SKM-1 treated with dmso at 0.1 percent for 144 hours (cell line): Measurements from ENCODE around the gene ARHGDIA.
"Not testable (repeated sequence)": the region's sequence is repeated elsewhere in the genome, so short reads cannot be mapped to it uniquely, and the experiment has no call there.

ENCODE experiments used
- DNase-seq: peaks from one replicate; lab custom pipeline; 2025; ENCODE audit not compliant: unreplicated experiment; lab: John Stamatoyannopoulos, UW

Gene ARHGDIA

GRCh38 chr17:81870981-81871386, at the start of gene ARHGDIA:
ARHGDIA (minus strand) TSS chr17:81871337; CDS start chr17:81869930, 1,407 bp downstream.
- DNase-seq = no peak

- no peak for DNase-seq
These were observed 47.9 kb upstream of the ARHGDIA start for GRCh38 chr17:81918832-81919545.

- not testable (repeated sequence) for DNase-seq
These were observed 47.2 kb upstream of the ARHGDIA start for GRCh38 chr17:81918333-81918669.

DNA sequence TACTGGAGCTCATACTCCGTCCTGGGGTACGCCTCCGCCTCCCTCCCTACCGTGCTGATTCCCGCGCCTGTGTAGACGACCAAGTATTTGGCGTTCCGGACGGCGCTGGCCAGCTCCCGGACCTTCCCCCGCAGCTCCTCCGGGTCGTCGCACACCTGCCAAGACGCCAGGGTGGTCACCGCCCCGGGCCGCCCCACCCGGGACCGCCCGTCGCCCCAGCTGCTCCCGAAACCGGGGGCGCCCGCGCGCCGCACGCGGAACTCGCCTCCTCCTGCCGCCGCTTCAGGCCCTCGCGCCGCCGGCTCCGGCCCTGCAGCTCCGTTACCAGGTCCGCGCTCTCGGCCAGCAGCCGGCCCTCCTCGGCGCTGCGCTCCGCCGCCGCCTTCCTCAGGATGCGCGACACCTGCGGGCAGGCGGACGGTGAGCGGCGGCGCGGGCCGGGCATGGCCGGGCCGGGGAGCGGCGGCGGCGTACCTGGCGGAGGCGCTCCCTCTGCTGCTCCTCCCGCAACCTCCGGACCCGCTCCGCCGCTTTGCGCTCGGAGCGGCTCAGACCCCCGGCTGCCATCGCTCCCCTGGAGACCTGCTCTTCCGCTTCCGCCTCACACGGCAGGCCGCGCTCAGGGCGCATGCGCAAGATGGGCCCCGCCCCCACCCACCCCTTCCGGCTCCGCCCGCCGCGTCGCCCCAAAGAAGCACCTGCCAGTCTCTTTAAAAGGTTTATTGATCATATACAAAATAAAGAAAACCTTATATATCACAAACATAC, 46.6 kb upstream of the ARHGDIA start, which contains the start of gene SIRT7:
TSS of gene SIRT7 (minus strand) at position 612 of the 768 bp plus-strand sequence. CDS start at position 567, 45 bp downstream.
- DNase-seq = peak; percentile 75

- DNase-seq = no peak
These were observed 45.3 kb upstream of the ARHGDIA start for GRCh38 chr17:81916234-81917001.

GRCh38 chr17:81915331-81915730, 44.2 kb upstream of the ARHGDIA start:
- no peak for DNase-seq

DNA sequence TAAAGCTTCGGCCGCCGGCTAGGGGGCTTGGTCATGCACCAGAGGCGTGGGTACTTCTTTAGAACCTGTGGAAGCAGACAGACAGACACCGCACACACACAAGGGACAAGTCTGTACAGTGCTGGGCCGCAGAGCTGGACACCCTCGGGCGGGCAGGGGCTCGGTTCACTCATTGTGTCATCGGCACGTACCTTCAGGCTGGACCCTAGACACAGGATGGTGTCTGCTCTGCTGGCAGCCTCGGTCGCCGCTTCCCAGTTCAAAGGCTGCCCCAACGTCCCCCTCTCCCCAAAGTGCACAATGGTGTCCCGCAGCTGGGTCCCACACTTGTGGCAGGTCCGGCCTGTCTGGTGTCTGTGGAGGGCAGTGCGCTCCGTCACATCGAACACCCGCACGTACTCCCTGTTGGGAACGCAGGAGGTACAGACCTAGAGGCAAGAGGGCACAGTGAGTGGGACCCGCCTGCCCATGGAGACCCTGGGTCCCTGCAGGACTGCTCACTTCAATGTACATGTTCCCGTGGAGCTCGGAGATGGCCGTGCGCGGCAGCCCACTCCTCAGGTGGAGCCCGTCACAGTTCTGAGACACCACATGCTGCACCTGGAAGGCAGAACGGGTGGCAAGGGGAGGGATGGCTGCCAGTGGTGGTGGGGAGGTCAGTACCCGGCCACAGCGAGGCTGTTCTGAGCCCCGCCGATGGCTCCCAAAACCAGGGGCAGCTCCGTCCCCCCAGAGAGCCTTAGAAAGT, 43.1 kb upstream of the ARHGDIA start:
- no peak for DNase-seq

DNA sequence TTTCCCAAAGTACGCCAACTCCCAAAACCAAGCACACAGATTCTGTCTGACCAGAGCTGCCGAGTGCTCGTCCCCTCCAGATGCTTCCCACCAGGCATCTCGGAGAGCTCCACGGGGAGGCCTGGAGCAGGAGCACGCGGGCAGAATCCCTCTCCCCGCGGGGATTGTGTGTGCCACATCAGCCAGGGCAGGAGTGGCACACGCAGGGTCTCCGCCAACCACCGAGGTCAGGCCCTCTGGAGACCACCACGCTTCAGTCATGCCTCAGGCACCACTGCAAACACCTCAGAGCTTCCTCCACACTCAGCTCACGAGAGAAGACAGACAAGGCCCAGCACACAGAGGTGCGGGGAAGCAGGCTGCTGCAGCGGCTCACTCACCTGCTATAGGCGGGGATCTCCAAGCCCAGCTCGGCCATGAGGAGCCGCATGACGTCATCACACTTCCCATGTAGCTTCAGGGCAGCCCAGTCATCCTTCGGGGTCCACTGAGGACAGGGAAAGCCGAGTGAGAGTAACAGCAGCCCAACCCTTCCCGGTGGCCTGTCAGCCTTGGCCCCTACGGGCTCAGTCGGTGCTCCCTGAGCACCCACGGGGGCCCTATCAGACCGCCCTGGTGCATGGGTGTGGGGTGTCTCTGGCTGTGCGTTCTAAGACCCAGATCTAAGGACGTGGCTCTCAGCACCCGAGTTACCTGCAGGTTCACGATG, 42.4 kb upstream of the ARHGDIA start:
- no peak for DNase-seq

GRCh38 chr17:81912441-81913309, 41.5 kb upstream of the ARHGDIA start:
- DNase-seq = no peak

DNA sequence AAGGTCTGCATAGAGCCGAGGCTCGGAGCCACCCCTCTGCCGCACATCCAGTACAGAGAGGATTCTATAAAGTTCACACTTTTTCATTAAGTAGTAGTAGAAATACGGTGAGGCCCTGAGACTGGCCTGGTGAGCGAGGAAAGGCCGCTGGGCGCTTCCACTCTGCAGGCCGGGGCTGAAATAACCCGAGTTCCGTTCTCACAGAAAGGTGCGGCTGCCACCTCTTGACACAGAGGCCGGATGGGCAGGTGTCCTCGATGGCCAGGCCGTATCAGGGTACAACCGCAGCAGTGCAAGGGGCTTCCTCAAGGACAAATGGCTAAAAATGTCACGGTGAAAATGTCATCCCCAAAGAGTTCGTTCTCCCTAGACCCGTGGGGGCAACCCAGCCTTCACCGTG, 40.8 kb upstream of the ARHGDIA start:
- DNase-seq = no peak

- DNase-seq = peak; percentile 69
These were observed 40.3 kb upstream of the ARHGDIA start, which contains the start of gene PCYT2 for GRCh38 chr17:81911277-81911961. PCYT2 (minus strand) TSS chr17:81911399; CDS start chr17:81911355, 44 bp downstream.

DNA sequence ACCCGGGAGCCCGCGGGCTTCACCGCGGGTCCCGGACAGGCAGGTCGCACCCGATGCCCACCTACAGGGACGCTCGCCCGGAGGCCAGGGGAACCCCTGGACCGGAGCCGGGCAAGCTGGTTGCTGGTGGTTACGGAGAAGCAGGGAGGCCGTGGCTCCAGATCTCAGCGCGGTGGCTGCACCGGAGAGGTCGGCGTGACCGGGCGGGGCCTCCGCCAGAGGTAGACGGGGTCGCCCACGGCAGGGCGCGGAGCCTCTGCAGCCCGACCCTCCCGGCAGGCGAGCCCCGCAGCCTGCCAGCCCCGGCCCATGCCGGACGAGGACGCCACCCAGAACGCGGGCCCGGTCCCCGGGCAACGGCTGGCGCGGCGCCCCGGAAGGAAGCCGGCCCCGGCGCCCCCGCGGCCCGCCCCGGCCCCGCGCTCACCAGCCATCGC, 39.7 kb upstream of the ARHGDIA start:
- DNase-seq = no peak

DNA sequence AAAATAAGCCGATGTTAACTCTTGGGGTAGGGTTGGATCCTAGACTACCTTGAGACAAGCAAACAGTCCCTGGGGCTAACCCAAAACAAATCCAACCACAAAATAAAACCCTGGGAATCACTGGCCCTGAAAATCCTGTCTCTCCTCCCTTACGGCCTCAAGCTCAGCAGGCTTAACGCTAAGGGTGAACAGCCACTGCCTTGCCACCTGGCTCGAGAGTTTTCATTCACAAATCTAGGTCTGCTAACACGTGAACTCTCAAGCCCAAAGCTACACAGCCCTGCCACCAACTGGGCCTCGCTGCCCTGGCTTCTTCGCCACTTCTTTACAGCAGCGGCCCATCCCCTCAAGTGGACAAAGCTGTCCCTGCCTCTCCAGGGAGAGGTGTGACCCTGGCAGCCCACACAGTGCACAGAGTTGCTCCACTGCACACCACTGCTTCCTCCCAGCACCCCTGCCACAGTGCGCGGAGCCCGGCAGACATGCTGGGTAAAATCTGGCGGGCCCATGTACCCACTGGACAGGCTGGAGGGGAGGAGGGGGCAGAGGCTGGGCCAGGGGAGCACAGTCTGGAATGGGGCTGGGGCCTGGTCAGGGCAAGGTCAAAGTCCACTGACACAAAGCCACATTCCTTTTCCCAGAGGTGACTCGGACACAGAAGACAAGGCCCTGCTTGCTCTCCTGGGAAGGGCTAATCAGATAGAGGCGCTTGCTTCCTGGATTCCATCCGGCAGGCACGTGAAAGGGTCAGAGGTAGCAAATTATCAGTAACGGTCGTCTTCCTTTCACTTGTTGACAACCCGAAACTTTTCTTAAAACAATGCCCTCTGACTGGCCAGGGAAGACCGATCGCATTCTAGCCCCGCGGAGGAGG, 39.1 kb upstream of the ARHGDIA start:
- DNase-seq = no peak

DNA sequence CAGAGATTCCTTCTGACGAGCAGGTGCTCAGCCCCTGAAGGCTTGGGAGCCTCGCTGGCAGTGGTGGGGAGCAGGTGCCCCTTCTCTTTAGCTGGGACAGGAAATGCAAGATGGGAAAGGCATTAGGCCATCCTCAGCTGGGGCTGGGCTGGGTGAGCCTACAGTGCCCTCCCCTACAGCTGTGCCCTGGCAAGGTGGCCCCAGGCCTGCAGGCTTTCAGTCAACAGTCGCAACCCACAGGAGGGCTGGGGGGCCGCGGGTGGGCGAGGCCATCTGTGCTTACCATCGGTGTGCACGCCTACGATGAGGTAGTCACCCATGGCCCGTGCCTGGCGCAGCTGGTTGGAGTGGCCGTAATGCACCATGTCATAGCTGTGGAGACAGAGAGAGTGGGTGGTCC, 38.1 kb upstream of the ARHGDIA start:
- no peak for DNase-seq

DNA sequence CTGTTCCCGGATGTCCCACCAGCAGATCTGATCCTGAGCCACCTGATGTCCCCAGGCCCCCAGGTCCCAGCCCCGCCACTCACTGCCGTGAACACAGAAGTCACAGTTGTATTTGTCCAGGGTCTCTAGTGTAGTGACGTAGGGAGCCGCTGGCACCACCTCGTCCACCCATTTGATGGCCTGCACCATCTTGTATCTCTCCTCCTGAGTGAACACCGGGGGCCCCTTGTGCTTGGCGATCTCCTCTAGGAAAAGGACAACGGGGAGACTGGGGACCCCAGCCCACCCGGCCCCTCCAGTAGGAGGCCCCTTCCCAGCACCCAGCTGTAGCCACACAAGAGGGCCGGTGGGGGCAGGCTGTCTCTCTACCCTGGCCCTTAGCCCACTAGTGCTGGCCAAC, 37.7 kb upstream of the ARHGDIA start:
- DNase-seq = no peak

- DNase-seq = no peak
These were observed 36.3 kb upstream of the ARHGDIA start for GRCh38 chr17:81907219-81908145.
